PFSK-1 (cell line): ENCODE results near the gene AUTS2.

ENCODE experiments used
- FOXP2 ChIP-seq: optimal IDR thresholded peaks from 2 replicates; pipeline ENCODE3; 2011; ENCODE audit warnings: borderline replicate concordance, control low read depth, inconsistent platforms; ENCODE audit not compliant: insufficient read depth; ENCODE audit errors: extremely low read length, extremely low read depth
- POLR2AphosphoS5 ChIP-seq: IDR thresholded peaks from 2 replicates; pipeline ENCODE4 v1.6.1; 2012; ENCODE audit warnings: low read depth, mild to moderate bottlenecking, control low read depth, low read length, moderate library complexity
- REST ChIP-seq, 2 experiments: IDR thresholded peaks; 2 replicates each; pipeline versions ENCODE4 v1.6.1 to v1.8.0; 2011 to 2012; ENCODE audit warnings: low read depth in 2 of 2, low read length in 2 of 2, control low read depth in 1 of 2, inconsistent platforms in 1 of 2, mild to moderate bottlenecking in 1 of 2, moderate library complexity in 1 of 2; ENCODE audit not compliant: insufficient read depth in 1 of 2
- SIN3A ChIP-seq: IDR thresholded peaks from 2 replicates; pipeline ENCODE4 v1.6.1; 2012; ENCODE audit warnings: mild to moderate bottlenecking, low read length, moderate library complexity, borderline replicate concordance; ENCODE audit not compliant: insufficient read depth
- TAF1 ChIP-seq: IDR thresholded peaks from 2 replicates; pipeline ENCODE4 v1.6.1; 2012; ENCODE audit warnings: low read length, control low read depth, borderline replicate concordance; ENCODE audit not compliant: insufficient read depth

AUTS2 gene

GRCh38 chr7:70448312-70448906, 850.1 kb downstream of the AUTS2 start:
- TF ChIP-seq POLR2AphosphoS5, result no peak
- TF ChIP-seq TAF1, result no peak
- TF ChIP-seq REST (IDR thresholded peaks at IDR 0.05; ENCODE audit: insufficient read depth in 1 of 2, low read depth in 2 of 2, low read length in 2 of 2), result no peak
- no peak for TF ChIP-seq SIN3A

- TF ChIP-seq POLR2AphosphoS5 (no peak), FOXP2 (no peak), SIN3A (no peak)
Measured at GRCh38 chr7:70450731-70451130, 852.5 kb downstream of the AUTS2 start.

- no peak for TF ChIP-seq TAF1
- TF ChIP-seq POLR2AphosphoS5, result no peak
- TF ChIP-seq REST (IDR thresholded peaks at IDR 0.05; ENCODE audit: insufficient read depth in 1 of 2, low read depth in 2 of 2, low read length in 2 of 2), result no peak
- no peak for TF ChIP-seq FOXP2
- no peak for TF ChIP-seq SIN3A
Measured at GRCh38 chr7:70455925-70456324, 857.6 kb downstream of the AUTS2 start.

GRCh38 chr7:70456719-70457118, 858.4 kb downstream of the AUTS2 start:
- TF ChIP-seq SIN3A (no peak), POLR2AphosphoS5 (no peak), TAF1 (no peak), REST (IDR thresholded peaks at IDR 0.05; ENCODE audit: insufficient read depth in 1 of 2, low read depth in 2 of 2, low read length in 2 of 2) (no peak), FOXP2 (no peak)

- TF ChIP-seq SIN3A (no peak), FOXP2 (no peak), REST (IDR thresholded peaks at IDR 0.05; ENCODE audit: insufficient read depth in 1 of 2, low read depth in 2 of 2, low read length in 2 of 2) (no peak), POLR2AphosphoS5 (no peak), TAF1 (no peak)
Measured at GRCh38 chr7:70457482-70457881, 859.2 kb downstream of the AUTS2 start.
